Measurements from ENCODE around the gene SLC22A5.

Gene SLC22A5

DNA sequence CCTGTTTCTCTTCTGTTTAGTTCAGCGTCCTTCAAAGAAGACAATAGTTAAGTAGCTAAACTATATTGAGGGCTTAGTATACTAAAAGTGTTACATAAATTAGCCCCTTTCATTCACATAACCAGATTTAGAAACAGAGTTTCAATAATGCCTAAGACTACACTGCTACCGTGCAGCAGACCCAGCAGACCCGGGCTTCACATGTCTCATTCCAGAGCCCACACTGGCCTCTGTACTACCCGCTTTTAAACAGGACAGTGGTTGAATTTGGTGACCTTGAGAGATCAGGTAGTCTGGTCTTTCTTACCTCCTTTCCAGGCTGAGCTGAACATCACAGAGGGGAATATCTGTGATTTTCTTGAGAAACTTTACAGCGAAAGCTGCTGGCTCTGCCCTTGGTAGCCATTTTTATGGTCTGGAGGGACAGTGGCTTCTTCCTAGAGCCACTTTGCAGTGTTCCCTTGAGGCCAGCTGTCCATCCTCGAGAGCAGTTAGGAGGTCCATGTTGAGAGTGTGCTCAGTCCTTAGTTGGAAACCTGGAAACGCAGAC, 56.5 kb downstream of the SLC22A5 start:
- POLR2A ChIA-PET, result interaction anchor here (0.7 to 6.8 kb wide), 11 partner anchors 10 to 63 kb away, joined by 3 to 59 read pairs (median 4); partner anchors contain the start of gene IRF1
- CTCF ChIA-PET, result interaction anchor here (0.7 to 10.8 kb wide), 18 partner anchors 10 to 80 kb away, joined by 3 to 104 read pairs (median 6); partner anchors contain the start of gene IRF1

DNA sequence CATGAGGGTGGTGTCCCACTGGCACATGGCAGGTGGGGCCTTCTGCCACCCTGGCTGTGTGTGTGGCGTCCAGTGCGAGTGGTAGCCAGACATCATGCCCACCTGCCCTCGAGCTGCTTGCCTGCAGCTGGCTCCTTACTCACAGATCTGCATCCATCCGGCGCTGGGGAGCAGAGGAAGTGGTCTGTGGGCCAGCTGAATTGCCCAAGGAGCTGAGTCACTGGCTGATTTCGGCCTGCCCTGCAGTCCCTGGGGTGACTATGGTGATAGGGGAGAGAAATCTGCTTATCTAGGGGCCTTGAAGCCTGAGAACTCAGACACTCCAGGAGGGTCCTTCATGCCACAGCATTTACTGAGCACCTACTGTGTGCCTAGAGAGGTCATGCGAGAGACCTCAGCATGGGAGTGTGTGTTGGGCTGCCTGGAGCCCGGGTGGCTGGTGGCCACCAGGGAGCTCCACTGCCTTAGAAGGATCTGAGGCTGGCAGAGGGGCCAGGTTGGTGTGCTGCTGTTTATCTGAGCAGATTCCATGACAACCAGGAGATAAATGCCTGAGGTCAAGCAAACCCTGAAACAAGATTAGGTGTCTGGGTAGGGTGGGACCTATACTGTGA, 57.1 kb downstream of the SLC22A5 start:
- ChIA-PET POLR2A (interaction anchor here (0.7 to 6.8 kb wide), 11 partner anchors 10 to 63 kb away, joined by 3 to 59 read pairs (median 5); partner anchors contain the start of gene IRF1), CTCF (interaction anchor here (0.7 to 10.8 kb wide), 19 partner anchors 11 to 79 kb away, joined by 3 to 104 read pairs (median 6); partner anchors contain the start of gene IRF1)
- TF ChIP-seq, protein P1, sequence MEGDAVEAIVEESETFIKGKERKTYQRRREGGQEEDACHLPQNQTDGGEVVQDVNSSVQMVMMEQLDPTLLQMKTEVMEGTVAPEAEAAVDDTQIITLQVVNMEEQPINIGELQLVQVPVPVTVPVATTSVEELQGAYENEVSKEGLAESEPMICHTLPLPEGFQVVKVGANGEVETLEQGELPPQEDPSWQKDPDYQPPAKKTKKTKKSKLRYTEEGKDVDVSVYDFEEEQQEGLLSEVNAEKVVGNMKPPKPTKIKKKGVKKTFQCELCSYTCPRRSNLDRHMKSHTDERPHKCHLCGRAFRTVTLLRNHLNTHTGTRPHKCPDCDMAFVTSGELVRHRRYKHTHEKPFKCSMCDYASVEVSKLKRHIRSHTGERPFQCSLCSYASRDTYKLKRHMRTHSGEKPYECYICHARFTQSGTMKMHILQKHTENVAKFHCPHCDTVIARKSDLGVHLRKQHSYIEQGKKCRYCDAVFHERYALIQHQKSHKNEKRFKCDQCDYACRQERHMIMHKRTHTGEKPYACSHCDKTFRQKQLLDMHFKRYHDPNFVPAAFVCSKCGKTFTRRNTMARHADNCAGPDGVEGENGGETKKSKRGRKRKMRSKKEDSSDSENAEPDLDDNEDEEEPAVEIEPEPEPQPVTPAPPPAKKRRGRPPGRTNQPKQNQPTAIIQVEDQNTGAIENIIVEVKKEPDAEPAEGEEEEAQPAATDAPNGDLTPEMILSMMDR (IDR thresholded peaks at IDR 0.05; ENCODE audit: control extremely low read depth, extremely low read depth, low read depth, missing control alignments), result peak; percentile 62
- peak; percentile 67 for DNase-seq (ENCODE audit: extremely low spot score)

More for the DNA sequence above, 56.5 kb downstream of the SLC22A5 start:
- no peak for DNase-seq (ENCODE audit: extremely low spot score)
- TF ChIP-seq, protein P1 (IDR thresholded peaks at IDR 0.05; ENCODE audit: control extremely low read depth, extremely low read depth, low read depth, missing control alignments), result no peak

DNA sequence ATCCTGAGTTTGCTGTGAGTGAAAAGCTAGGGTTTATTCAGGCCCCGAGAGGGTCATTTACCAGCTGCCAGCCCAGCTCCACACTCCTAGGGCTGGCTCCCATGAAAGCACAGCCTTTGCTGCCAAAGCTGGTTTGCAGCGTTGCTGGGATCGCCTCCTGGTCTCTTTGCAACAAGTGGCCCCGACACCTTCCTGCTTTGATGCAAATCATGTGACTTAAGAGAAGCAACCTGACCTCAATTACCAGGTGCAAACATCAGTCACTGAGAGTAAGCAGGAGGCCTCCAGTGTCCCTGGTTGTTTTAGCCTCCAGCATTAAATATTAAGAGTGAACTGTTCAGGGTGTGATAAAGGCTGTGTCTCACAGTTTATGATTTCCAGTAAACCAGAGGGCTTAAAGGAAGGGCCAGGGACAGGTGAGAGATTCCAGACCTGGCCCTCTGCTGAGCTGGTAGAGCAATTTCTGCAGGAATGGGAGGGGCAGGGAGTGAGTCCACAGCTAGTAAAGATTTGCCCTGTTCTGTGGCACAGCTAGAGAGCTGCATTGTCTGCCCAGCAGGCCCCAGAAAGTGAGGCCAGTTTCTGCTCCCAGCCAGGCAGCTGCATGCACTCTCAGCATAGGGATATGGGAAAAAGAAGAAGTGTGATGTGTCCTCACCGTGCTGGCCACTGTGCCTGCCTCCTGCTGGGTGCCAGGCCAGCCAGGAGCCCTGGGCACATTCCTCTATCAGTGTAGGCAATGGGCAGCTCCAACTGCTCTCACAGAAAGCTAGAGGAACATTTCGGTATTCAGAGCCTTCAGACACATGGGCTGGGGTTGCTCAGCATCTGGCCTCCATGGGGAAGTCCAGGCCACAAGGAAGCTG, 58.0 kb downstream of the SLC22A5 start:
- DNase-seq (ENCODE audit: extremely low spot score), result peak; percentile 58
- ChIA-PET CTCF (interaction anchor here (0.7 to 10.8 kb wide), 15 partner anchors 10 to 73 kb away, joined by 3 to 104 read pairs (median 5); partner anchors contain the start of gene IRF1), POLR2A (interaction anchor here (0.7 to 6.8 kb wide), 9 partner anchors 9 to 69 kb away, joined by 3 to 59 read pairs (median 5); partner anchors contain the start of gene IRF1)
- TF ChIP-seq, protein P1 (IDR thresholded peaks at IDR 0.05; ENCODE audit: control extremely low read depth, extremely low read depth, low read depth, missing control alignments), result no peak

DNA sequence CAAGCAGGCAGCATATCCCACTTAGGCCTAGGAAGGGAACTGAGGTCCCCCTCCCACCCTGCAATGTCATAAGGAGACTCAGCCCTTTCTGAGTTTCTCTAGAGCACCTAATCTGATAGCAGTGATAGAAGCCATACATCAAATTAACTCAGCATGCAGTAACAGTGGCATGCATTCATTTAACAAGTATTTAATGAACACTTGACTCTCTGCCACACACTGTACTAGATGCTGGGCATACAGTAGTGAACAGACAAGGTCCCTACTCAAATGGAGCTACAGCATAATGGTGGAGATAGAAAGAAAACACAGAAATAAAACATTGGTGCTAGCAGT, 58.6 kb downstream of the SLC22A5 start:
- no peak for DNase-seq (ENCODE audit: extremely low spot score)
- TF ChIP-seq, protein P1 (IDR thresholded peaks at IDR 0.05; ENCODE audit: control extremely low read depth, extremely low read depth, low read depth, missing control alignments), result no peak
- POLR2A ChIA-PET, result interaction anchor here (1.0 to 6.8 kb wide), 3 partner anchors 29 to 61 kb away, joined by 4 to 59 read pairs (median 12); partner anchors contain the start of gene IRF1
- CTCF ChIA-PET, result interaction anchor here (0.7 to 10.8 kb wide), 11 partner anchors 9 to 73 kb away, joined by 3 to 104 read pairs (median 4); partner anchors contain the start of gene IRF1

DNA sequence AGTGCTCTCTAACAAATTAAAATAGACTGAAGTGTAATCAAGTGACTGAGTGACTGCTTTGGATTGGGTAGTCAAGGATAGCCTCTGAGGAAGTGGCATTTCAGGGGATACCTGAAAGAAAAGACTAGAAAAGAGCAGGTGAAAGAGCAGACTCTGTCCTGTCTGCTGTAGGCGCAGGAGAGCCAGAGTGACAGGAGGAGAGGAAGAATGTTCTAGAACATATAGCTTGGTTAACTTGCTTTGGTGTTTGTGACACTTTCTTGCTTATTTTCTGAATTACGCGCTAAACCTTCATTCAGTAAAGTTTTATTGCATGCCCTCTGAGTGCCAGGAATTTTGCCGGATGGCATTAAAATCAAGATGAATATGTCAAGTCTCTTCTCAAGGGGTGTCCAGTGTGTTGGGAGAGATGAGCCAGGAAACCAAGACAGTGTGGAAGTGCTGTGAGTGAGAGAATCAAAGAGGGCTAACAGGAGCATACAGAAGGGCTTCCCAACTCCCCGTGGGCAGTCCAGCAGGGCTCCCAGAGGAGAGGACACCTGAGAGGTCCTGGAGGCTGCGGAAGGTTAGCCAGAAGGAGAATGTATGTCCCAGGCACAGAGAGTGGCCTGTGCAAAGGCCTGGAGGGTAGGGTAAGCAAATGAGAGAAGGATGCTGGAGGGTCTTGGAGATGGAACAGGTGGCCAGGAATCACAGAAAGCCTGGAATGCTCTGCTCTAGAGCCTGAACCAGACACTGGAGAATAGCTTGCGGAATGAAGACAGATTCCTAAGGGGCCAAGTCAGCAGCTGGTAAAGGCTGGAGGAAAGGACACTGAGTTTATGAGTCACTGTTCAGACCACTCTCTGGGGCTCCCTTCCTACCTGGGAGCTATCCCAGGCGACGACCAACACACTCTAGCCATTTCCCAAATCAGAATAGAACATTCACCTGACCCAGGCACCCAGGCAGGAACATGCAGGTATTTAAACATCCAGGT, 59.3 kb downstream of the SLC22A5 start:
- no peak for DNase-seq (ENCODE audit: extremely low spot score)
- CTCF ChIA-PET, result interaction anchor here (0.8 to 10.8 kb wide), 12 partner anchors 8 to 72 kb away, joined by 3 to 104 read pairs (median 6); partner anchors contain the start of gene IRF1
- TF ChIP-seq, protein P1 (IDR thresholded peaks at IDR 0.05; ENCODE audit: control extremely low read depth, extremely low read depth, low read depth, missing control alignments), result no peak
- POLR2A ChIA-PET, result interaction anchor here (1.0 to 6.8 kb wide), 3 partner anchors 28 to 60 kb away, joined by 4 to 59 read pairs (median 12); partner anchors contain the start of gene IRF1
